A549 (cell line): ENCODE data around the gene DHX34.

Source experiments
- BCL3 ChIP-seq: fragments of >200 bp; sonication (Bioruptor Twin); formaldehyde crosslinking; IDR thresholded peaks from 3 replicates; pipeline ENCODE4 v1.6.1; 2016
- CTCF ChIP-seq: fragments of >200 bp; sonication (Bioruptor Twin); formaldehyde crosslinking; IDR thresholded peaks from 3 replicates; pipeline ENCODE4 v1.5.1; 2016
- EP300 ChIP-seq, 2 experiments: fragments of >200 bp; sonication (Bioruptor Twin); formaldehyde crosslinking; IDR thresholded peaks; 2 replicates in 1 of 2; 3 replicates in 1 of 2; pipeline ENCODE4 v1.6.1; 2016 to 2017
- PHF8 ChIP-seq: fragments of 200-600 bp; sonication (generic); IDR thresholded peaks from 2 replicates; pipeline ENCODE4 v1.6.1; 2016; ENCODE audit warnings: low read depth, mild to moderate bottlenecking, antibody characterized with exemption, moderate library complexity, borderline replicate concordance
- POLR2A ChIP-seq: IDR thresholded peaks from 2 replicates; pipeline ENCODE4 v1.6.1; 2012; ENCODE audit warnings: mild to moderate bottlenecking, low read length

- no peak for TF ChIP-seq CTCF
- no peak for TF ChIP-seq EP300 (IDR thresholded peaks at IDR 0.05)
- TF ChIP-seq BCL3: no peak
- TF ChIP-seq PHF8: no peak
- TF ChIP-seq POLR2A: no peak
Observed at GRCh38 chr19:47344425-47344824, 4.7 kb upstream of the DHX34 start.
